SK-N-SH (cell line): ENCODE data around the gene POLN.

ENCODE experiments used
- CTCF ChIP-seq: fragments of 200-600 bp; sonication (generic); IDR thresholded peaks from 2 replicates; pipeline ENCODE4 v1.6.1; 2017; ENCODE audit warnings: antibody characterized with exemption, mild to moderate bottlenecking, moderate library complexity
- IRF3 ChIP-seq: fragments of 150-350 bp; IDR thresholded peaks from 2 replicates; pipeline ENCODE4 v1.6.1; 2016; ENCODE audit warnings: mild to moderate bottlenecking, low read depth, low read length
- MEF2A ChIP-seq: IDR thresholded peaks from 2 replicates; pipeline ENCODE4 v1.4.0; 2012; ENCODE audit warnings: low read depth, borderline replicate concordance
- MXI1 ChIP-seq: IDR thresholded peaks from 2 replicates; pipeline ENCODE4 v1.6.1; 2012; ENCODE audit warnings: mild to moderate bottlenecking, low read depth, low read length, improper control_type of control experiment
- SIN3A ChIP-seq: IDR thresholded peaks from 2 replicates; pipeline ENCODE4 v1.6.1; 2012; ENCODE audit warnings: low read depth, mild to moderate bottlenecking, low read length, moderate library complexity, borderline replicate concordance

- TF ChIP-seq MXI1, result no peak
- no peak for TF ChIP-seq SIN3A
- no peak for TF ChIP-seq CTCF
- TF ChIP-seq MEF2A, result no peak
- TF ChIP-seq IRF3, result no peak
These were observed 173.4 kb downstream of the POLN start for GRCh38 chr4:2068566-2068965.
